ENCODE results near the gene TLCD2.

DNA sequence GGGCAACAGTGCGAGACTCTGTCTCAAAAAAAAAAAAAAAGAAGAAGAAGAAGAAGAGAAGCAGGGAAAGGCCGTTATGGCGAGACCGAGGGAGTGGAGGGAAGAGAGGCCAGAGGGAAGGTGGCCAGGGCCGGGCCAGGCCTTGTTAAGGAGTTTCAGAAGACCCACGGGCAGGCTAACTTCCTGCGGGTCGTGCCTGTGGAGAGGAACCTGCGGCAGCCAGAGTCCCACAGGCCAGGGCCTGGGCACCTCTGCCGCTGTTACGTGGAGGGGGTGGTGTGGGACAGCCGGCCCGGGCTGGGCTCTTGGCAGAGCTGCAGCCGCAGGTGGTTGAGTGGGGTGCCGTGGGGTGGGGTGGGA is 19.8 kb upstream of the TLCD2 start:
- TF ChIP-seq ZNF605 (CRISPR knock-in tag; IDR thresholded peaks at IDR 0.05) (no peak), ZBTB21 (CRISPR knock-in tag; IDR thresholded peaks at IDR 0.05) (no peak), NR2C2 (CRISPR knock-in tag; IDR thresholded peaks at IDR 0.05; ENCODE audit: borderline replicate concordance) (no peak), HOXA7 (CRISPR knock-in tag; IDR thresholded peaks at IDR 0.05) (no peak), SMAD3 (CRISPR knock-in tag; IDR thresholded peaks at IDR 0.05) (no peak), U2AF1 (optimal IDR thresholded peaks at IDR 0.05; ENCODE audit: low read depth, low read length) (no peak), ZNF24 (IDR thresholded peaks at IDR 0.05) (no peak), ZNF883 (CRISPR knock-in tag; IDR thresholded peaks at IDR 0.05; ENCODE audit: not compliant biosample characterization) (no peak), POLR2AphosphoS5 (IDR thresholded peaks at IDR 0.05; ENCODE audit: low read depth, low read length) (no peak), ETV5 (CRISPR knock-in tag; IDR thresholded peaks at IDR 0.05; ENCODE audit: borderline replicate concordance) (no peak), ZNF619 (CRISPR knock-in tag; IDR thresholded peaks at IDR 0.05) (no peak)
- TF ChIP-seq, protein P1, sequence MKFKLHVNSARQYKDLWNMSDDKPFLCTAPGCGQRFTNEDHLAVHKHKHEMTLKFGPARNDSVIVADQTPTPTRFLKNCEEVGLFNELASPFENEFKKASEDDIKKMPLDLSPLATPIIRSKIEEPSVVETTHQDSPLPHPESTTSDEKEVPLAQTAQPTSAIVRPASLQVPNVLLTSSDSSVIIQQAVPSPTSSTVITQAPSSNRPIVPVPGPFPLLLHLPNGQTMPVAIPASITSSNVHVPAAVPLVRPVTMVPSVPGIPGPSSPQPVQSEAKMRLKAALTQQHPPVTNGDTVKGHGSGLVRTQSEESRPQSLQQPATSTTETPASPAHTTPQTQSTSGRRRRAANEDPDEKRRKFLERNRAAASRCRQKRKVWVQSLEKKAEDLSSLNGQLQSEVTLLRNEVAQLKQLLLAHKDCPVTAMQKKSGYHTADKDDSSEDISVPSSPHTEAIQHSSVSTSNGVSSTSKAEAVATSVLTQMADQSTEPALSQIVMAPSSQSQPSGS (CRISPR knock-in tag; IDR thresholded peaks at IDR 0.05), result no peak
- TF ChIP-seq, protein P2, sequence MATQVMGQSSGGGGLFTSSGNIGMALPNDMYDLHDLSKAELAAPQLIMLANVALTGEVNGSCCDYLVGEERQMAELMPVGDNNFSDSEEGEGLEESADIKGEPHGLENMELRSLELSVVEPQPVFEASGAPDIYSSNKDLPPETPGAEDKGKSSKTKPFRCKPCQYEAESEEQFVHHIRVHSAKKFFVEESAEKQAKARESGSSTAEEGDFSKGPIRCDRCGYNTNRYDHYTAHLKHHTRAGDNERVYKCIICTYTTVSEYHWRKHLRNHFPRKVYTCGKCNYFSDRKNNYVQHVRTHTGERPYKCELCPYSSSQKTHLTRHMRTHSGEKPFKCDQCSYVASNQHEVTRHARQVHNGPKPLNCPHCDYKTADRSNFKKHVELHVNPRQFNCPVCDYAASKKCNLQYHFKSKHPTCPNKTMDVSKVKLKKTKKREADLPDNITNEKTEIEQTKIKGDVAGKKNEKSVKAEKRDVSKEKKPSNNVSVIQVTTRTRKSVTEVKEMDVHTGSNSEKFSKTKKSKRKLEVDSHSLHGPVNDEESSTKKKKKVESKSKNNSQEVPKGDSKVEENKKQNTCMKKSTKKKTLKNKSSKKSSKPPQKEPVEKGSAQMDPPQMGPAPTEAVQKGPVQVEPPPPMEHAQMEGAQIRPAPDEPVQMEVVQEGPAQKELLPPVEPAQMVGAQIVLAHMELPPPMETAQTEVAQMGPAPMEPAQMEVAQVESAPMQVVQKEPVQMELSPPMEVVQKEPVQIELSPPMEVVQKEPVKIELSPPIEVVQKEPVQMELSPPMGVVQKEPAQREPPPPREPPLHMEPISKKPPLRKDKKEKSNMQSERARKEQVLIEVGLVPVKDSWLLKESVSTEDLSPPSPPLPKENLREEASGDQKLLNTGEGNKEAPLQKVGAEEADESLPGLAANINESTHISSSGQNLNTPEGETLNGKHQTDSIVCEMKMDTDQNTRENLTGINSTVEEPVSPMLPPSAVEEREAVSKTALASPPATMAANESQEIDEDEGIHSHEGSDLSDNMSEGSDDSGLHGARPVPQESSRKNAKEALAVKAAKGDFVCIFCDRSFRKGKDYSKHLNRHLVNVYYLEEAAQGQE (IDR thresholded peaks at IDR 0.05; ENCODE audit: borderline replicate concordance in 1 of 2, low read depth in 1 of 2, low read length in 2 of 2), result no peak
- TF ChIP-seq, protein P3, sequence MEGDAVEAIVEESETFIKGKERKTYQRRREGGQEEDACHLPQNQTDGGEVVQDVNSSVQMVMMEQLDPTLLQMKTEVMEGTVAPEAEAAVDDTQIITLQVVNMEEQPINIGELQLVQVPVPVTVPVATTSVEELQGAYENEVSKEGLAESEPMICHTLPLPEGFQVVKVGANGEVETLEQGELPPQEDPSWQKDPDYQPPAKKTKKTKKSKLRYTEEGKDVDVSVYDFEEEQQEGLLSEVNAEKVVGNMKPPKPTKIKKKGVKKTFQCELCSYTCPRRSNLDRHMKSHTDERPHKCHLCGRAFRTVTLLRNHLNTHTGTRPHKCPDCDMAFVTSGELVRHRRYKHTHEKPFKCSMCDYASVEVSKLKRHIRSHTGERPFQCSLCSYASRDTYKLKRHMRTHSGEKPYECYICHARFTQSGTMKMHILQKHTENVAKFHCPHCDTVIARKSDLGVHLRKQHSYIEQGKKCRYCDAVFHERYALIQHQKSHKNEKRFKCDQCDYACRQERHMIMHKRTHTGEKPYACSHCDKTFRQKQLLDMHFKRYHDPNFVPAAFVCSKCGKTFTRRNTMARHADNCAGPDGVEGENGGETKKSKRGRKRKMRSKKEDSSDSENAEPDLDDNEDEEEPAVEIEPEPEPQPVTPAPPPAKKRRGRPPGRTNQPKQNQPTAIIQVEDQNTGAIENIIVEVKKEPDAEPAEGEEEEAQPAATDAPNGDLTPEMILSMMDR (CRISPR knock-in tag; IDR thresholded peaks at IDR 0.05), result no peak

Data from HepG2 (cell line).